Measurements from ENCODE around the gene KPNA2.
"Not testable (repeated sequence)": the region's sequence is repeated elsewhere in the genome, so short reads cannot be mapped to it uniquely, and the experiment has no call there.

Gene KPNA2

GRCh38 chr17:68013385-68013784 lies 22.1 kb upstream of the KPNA2 start:
- no peaks in the 10 kb centered on the region for H3K9me3 Mint-ChIP-seq
- peak overlapping the region in 1 of 2 donors; percentile 60 for H3K27ac Mint-ChIP-seq
- H3K27me3 Mint-ChIP-seq: no peaks in the 10 kb centered on the region
- H3K4me1 Mint-ChIP-seq: peaks cover 10% of the 10 kb centered on the region
- no peak for ATAC-seq
- H3K4me3 Mint-ChIP-seq: no peak overlapping the region
- DNase-seq: no peak

GRCh38 chr17:68015081-68015723 lies 20.3 kb upstream of the KPNA2 start:
- Mint-ChIP-seq H3K4me1 (peaks cover 19% of the 10 kb centered on the region), H3K9me3 (no peaks in the 10 kb centered on the region), H3K27me3 (no peaks in the 10 kb centered on the region), H3K4me3 (no peak overlapping the region), H3K27ac (no peak overlapping the region)
- DNase-seq (no peak), ATAC-seq (no peak)

GRCh38 chr17:68016838-68017237 lies 18.7 kb upstream of the KPNA2 start:
- Mint-ChIP-seq H3K4me1 (peaks cover 17% of the 10 kb centered on the region), H3K27ac (no peak overlapping the region), H3K4me3 (no peak overlapping the region), H3K27me3 (no peaks in the 10 kb centered on the region), H3K9me3 (no peaks in the 10 kb centered on the region)
- no peak for ATAC-seq
- DNase-seq: no peak

GRCh38 chr17:68018493-68018892 lies 17.0 kb upstream of the KPNA2 start:
- not testable (repeated sequence) for DNase-seq, H3K4me3 Mint-ChIP-seq, ATAC-seq, H3K27me3 Mint-ChIP-seq, H3K9me3 Mint-ChIP-seq, H3K27ac Mint-ChIP-seq
- peaks cover 17% of the 10 kb centered on the region for H3K4me1 Mint-ChIP-seq

- H3K9me3 Mint-ChIP-seq: no peaks in the 10 kb centered on the region
- H3K4me1 Mint-ChIP-seq: peaks cover 17% of the 10 kb centered on the region
- DNase-seq (no peak), ATAC-seq (no peak)
- no peak overlapping the region for H3K27ac Mint-ChIP-seq
- H3K4me3 Mint-ChIP-seq: peak overlapping the region in 1 of 2 donors; percentile 95
- no peaks in the 10 kb centered on the region for H3K27me3 Mint-ChIP-seq
Observed at GRCh38 chr17:68019336-68019674, 16.2 kb upstream of the KPNA2 start.

- DNase-seq (peak; percentile 99 to 100), ATAC-seq (peak; percentile 95)
- H3K27me3 Mint-ChIP-seq: no peaks in the 10 kb centered on the region
- H3K27ac Mint-ChIP-seq: peak overlapping the region; percentile 93 to 100
- peaks cover 17% of the 10 kb centered on the region for H3K4me1 Mint-ChIP-seq
- peak overlapping the region; percentile 79 to 95 for H3K4me3 Mint-ChIP-seq
- H3K9me3 Mint-ChIP-seq: no peaks in the 10 kb centered on the region
Observed at GRCh38 chr17:68019675-68020408, 15.7 kb upstream of the KPNA2 start.

- H3K27me3 Mint-ChIP-seq: no peaks in the 10 kb centered on the region
- H3K4me3 Mint-ChIP-seq: peak overlapping the region; percentile 79 to 95
- peaks cover 17% of the 10 kb centered on the region for H3K4me1 Mint-ChIP-seq
- peak overlapping the region; percentile 93 to 100 for H3K27ac Mint-ChIP-seq
- ATAC-seq: peak; percentile 21
- no peaks in the 10 kb centered on the region for H3K9me3 Mint-ChIP-seq
- DNase-seq: no peak
Observed at GRCh38 chr17:68020409-68020756, 15.2 kb upstream of the KPNA2 start.

GRCh38 chr17:68020791-68021190 lies 14.7 kb upstream of the KPNA2 start:
- peak overlapping the region; percentile 79 to 95 for H3K4me3 Mint-ChIP-seq
- not testable (repeated sequence) for H3K27me3 Mint-ChIP-seq, DNase-seq, ATAC-seq, H3K9me3 Mint-ChIP-seq
- peak overlapping the region; percentile 93 to 100 for H3K27ac Mint-ChIP-seq
- peaks cover 17% of the 10 kb centered on the region for H3K4me1 Mint-ChIP-seq

- Mint-ChIP-seq H3K9me3 (no peaks in the 10 kb centered on the region), H3K27ac (no peak overlapping the region), H3K4me1 (peaks cover 17% of the 10 kb centered on the region), H3K27me3 (no peaks in the 10 kb centered on the region), H3K4me3 (no peak overlapping the region)
- no peak for DNase-seq
- no peak for ATAC-seq
Observed at GRCh38 chr17:68021963-68022362, 13.6 kb upstream of the KPNA2 start.

GRCh38 chr17:68022547-68022946 lies 13.0 kb upstream of the KPNA2 start:
- peaks cover 17% of the 10 kb centered on the region for H3K4me1 Mint-ChIP-seq
- not testable (repeated sequence) for DNase-seq, H3K27ac Mint-ChIP-seq, H3K4me3 Mint-ChIP-seq, H3K27me3 Mint-ChIP-seq, ATAC-seq, H3K9me3 Mint-ChIP-seq

GRCh38 chr17:68029512-68030215 lies 5.9 kb upstream of the KPNA2 start:
- H3K4me3 Mint-ChIP-seq: no peak overlapping the region
- no peak for DNase-seq
- no peak for ATAC-seq
- no peaks in the 10 kb centered on the region for H3K27me3 Mint-ChIP-seq
- no peaks in the 10 kb centered on the region for H3K4me1 Mint-ChIP-seq
- H3K9me3 Mint-ChIP-seq: no peaks in the 10 kb centered on the region
- no peak overlapping the region for H3K27ac Mint-ChIP-seq

- no peak for ATAC-seq
- H3K4me1 Mint-ChIP-seq: peaks cover 27% of the 10 kb centered on the region
- no peak for DNase-seq
- H3K27ac Mint-ChIP-seq: no peak overlapping the region
- H3K9me3 Mint-ChIP-seq: no peaks in the 10 kb centered on the region
- H3K4me3 Mint-ChIP-seq: no peak overlapping the region
- no peaks in the 10 kb centered on the region for H3K27me3 Mint-ChIP-seq
Observed at GRCh38 chr17:68033636-68034451, 1.7 kb upstream of the KPNA2 start.

- Mint-ChIP-seq H3K4me3 (peak overlapping the region; percentile 8 to 19), H3K27me3 (no peaks in the 10 kb centered on the region), H3K4me1 (peaks cover 27% of the 10 kb centered on the region), H3K27ac (no peak overlapping the region), H3K9me3 (no peaks in the 10 kb centered on the region)
- no peak for ATAC-seq
- no peak for DNase-seq
Observed at GRCh38 chr17:68034452-68034776, 1.1 kb upstream of the KPNA2 start.

- peak in 1 of 2 donors; percentile 86 for DNase-seq
- ATAC-seq: peak; percentile 91
- Mint-ChIP-seq H3K9me3 (no peaks in the 10 kb centered on the region), H3K4me1 (peaks cover 27% of the 10 kb centered on the region), H3K27ac (peak overlapping the region; percentile 98 to 99), H3K4me3 (peak overlapping the region; percentile 87 to 93), H3K27me3 (no peaks in the 10 kb centered on the region)
Observed at GRCh38 chr17:68035131-68035522, 408 bp upstream of the KPNA2 start.

- Mint-ChIP-seq H3K4me3 (peak overlapping the region; percentile 87 to 93), H3K27ac (peak overlapping the region; percentile 98 to 99)
- ATAC-seq: no peak
Observed at GRCh38 chr17:68036304-68037147, 991 bp downstream of the KPNA2 start.

More at GRCh38 chr17:68036304-68037147, 991 bp downstream of the KPNA2 start:
- no peaks in the 10 kb centered on the region for H3K9me3 Mint-ChIP-seq
- no peak for DNase-seq
- peaks cover 27% of the 10 kb centered on the region for H3K4me1 Mint-ChIP-seq
- H3K27me3 Mint-ChIP-seq: no peaks in the 10 kb centered on the region

All from stimulated activated naive CD8-positive, alpha-beta T cell treated with anti-CD3 and anti-CD28 coated beads, Interleukin-15, amount 100 ng/mL, for 72 hours (primary cell).